Skin epidermis (tissue), 12 donors: ENCODE measurements around the gene TTC5.
"Not testable (repeated sequence)": the region's sequence is repeated elsewhere in the genome, so short reads cannot be mapped to it uniquely, and the experiment has no call there.

Experiments used
- H3K27ac ChIP-seq, 21 experiments: fragments of 200-600 bp; sonication (generic) in 11 of 21; one replicate each; pipeline ENCODE4 v1.5.0; 2020; ENCODE audit warnings: mild to moderate bottlenecking in 3 of 21, inconsistent platforms in 2 of 21, moderate library complexity in 2 of 21
- H3K4me3 ChIP-seq, 7 experiments: fragments of 200-600 bp; sonication (generic) in 2 of 7; one replicate each; pipeline ENCODE4 v1.5.0; 2020; ENCODE audit warnings: inconsistent platforms in 2 of 7, mild to moderate bottlenecking in 2 of 7, moderate library complexity in 1 of 7

The TTC5 gene, protein sequence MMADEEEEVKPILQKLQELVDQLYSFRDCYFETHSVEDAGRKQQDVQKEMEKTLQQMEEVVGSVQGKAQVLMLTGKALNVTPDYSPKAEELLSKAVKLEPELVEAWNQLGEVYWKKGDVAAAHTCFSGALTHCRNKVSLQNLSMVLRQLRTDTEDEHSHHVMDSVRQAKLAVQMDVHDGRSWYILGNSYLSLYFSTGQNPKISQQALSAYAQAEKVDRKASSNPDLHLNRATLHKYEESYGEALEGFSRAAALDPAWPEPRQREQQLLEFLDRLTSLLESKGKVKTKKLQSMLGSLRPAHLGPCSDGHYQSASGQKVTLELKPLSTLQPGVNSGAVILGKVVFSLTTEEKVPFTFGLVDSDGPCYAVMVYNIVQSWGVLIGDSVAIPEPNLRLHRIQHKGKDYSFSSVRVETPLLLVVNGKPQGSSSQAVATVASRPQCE

DNA sequence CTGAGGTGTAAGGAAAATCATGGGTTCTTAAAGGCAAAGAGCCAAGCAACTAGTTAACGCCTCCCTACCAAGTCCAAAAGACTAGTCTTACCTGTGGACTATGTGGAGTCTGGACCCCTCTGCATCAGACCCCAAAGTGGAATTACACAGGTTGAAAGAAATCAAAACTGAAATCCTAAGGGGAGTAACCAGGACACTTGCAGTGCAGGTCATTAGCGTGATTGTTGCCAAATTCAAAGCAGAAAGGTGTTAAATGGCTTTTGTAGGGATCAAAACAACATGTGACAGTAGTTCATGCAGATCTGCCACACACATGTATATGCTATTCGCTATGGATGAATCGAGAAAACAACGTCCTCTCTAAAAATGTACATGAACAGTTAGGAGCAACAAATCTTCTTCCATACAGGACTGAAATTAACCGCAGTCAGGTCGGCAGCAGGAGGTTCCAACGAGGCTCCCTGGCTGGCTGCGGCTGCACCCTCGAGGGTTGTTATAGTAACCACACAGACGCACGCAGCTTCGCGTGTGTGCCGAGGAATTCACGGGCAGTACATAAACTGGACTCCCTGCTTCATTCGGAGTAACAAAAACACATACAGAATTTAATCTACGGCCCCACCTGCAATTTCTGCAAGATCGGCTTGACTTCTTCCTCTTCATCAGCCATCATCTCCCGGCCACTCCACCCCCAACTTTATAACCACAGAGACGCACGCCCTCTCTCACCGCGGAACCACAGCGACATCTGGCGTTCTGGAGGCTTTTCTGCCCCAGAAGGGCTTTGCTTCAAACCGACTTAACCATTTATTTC lies at the start of gene TTC5:
TSS of gene TTC5 (minus strand) at position 687 of the 814 bp plus-strand sequence. CDS start at position 673, 14 bp downstream.
- Histone ChIP-seq H3K27ac (peak within 1 kb of the TSS in 19 of 21 experiments; percentile 2 to 84 (median 66)), H3K4me3 (peak within 1 kb of the TSS; percentile 44 to 83 (median 65))

DNA sequence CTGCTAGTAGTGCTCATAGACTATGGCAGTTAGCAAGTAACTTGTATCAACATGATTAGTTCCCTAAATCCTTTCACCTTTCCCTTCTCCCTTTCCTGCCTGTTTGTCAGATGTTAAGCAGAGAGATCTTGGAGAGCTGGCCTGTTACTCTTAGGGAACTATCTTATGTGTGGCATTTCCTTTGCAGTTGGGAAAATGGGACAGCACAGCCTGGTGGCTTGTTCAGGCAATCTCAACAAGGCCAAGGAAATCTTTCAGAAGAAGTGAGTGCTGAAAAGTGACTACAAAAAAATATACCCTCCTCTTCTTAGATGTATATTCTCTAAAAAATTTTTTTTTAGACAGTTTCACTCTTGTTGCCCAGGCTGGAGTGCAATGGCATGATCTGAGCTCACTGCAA lies 45.1 kb upstream of the TTC5 start:
- no peak overlapping the region for H3K27ac ChIP-seq
- H3K4me3 ChIP-seq, result no peak overlapping the region

DNA sequence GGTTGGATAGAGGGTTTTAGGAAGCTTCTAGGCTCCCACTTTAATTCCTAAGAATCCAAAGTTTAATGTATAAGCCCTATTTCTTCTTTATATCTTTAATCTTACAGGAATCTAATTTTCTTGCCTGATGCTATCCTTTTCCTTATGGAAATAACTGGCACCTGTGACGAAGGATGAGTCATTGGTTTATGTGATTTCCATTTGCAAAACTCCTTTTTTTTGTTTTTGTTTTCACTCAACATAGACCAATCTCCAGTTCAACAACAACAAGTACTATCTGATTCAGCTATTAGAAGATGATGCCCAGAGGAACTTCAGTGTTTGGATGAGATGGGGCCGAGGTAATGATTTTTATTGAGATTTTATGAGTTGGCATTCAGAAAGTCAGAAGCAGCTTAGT lies 44.5 kb upstream of the TTC5 start:
- Histone ChIP-seq H3K27ac (no peak overlapping the region), H3K4me3 (no peak overlapping the region)

DNA sequence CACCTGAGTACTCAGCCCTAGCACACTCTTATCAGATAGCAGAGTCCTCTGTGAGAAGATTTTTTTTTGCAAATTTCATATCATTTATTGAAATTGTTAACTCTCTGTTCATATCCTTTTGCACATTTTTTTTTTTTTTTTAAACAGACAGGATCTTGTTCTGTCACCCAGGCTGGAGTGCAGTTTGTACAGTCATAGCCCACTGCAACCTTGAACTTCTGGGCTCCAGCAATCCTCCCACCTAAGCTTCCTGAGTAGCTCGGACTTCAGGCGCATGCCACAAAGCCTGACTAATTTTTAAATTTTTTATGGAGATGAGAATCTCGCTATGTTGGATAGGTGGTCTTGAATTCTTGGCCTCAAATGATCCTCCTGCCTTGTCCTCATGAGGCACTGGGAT lies 42.0 kb upstream of the TTC5 start:
- Histone ChIP-seq H3K27ac (no peak overlapping the region), H3K4me3 (no peak overlapping the region)

DNA sequence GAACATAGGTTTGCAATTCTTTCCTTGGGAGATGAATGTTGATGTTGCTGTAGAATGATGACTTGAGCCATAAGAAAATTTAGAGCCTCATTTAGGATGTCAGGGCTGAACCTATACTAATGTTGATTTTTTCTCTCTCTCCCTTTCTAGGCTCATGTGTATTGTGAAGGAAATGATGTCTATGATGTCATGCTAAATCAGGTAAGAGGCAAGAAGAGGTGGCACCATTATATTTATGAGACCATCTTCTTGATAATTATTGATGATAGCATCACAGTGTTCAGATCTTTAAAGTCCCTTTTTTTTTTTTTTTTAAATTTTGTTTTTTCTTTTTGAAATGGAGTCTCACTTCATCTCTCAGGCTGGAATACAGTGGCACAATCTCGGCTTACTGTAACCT lies 41.0 kb upstream of the TTC5 start:
- Histone ChIP-seq H3K27ac (no peak overlapping the region), H3K4me3 (no peak overlapping the region)

DNA sequence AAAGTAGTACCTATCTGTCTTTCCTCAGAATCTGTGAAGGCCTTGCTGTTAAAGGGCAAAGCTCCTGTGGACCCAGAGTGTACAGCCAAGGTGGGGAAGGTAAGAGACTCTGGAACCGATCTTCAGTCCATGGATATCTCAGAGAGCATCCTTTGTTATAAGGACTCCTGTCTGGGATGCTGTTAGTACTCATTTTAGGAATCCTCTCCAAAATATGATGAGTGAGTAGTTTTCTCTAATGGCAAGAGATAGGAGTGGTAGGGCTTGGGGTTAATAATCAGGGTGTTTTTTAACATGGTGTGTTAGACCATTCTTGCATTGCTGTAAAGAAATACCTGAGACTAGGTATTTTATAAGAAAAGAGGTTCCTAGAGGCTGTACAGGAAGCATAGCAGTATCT lies 39.6 kb upstream of the TTC5 start:
- no peak overlapping the region for H3K27ac ChIP-seq
- no peak overlapping the region for H3K4me3 ChIP-seq

DNA sequence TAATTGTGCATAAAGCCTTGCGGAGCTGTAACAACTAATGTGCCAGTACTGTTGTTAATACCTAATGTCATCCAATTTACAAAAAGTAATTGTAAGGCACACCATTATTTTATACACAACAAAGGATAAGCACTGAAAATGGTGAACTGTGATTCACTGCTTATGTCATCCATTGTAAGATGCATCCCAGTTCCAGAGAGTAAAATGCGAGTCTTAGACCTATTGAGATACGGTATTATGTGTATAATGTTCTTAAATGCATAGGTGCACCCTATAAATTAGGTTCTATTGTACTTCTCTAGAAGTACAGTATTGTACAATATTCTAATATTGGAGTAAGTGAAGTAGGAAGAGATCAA lies 38.1 kb upstream of the TTC5 start:
- Histone ChIP-seq H3K27ac (peak overlapping the region; percentile 10 to 94 (median 86)), H3K4me3 (peak overlapping the region; percentile 50 to 76 (median 56))

DNA sequence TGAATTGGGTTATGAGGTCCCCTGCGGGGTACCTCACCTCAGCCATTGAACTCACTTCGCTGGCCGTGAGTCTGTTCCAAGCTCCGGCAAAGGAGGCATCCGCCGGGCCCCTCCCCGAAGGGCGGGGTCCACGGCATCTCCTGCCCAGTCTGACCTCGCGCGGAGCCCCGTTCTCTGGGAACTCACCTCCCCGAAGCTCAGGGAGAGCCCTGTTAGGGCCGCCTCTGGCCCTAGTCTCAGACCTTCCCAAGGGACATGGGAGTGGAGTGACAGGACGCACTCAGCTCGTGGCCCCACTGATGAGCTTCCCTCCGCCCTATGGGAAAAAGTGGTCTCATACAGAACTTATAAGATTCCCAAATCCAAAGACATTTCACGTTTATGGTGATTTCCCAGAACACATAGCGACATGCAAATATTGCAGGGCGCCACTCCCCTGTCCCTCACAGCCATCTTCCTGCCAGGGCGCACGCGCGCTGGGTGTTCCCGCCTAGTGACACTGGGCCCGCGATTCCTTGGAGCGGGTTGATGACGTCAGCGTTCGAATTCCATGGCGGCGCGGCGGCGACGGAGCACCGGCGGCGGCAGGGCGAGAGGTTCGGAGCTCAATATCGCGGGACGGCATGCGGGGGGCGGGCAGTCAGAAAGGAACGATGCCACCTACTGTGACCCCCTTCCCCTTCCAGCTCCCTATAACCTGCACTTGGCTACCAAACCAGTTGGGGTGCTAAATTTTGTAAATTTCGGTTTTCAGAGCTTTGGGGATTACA lies 37.5 kb upstream of the TTC5 start, which contains the start of gene PARP2:
TSS of gene PARP2 (plus strand) at position 544 of the 770 bp plus-strand sequence. CDS start at position 551, 7 bp downstream.
- Histone ChIP-seq H3K4me3 (peak within 1 kb of the TSS; percentile 50 to 76 (median 56)), H3K27ac (peak within 1 kb of the TSS; percentile 10 to 94 (median 86))

DNA sequence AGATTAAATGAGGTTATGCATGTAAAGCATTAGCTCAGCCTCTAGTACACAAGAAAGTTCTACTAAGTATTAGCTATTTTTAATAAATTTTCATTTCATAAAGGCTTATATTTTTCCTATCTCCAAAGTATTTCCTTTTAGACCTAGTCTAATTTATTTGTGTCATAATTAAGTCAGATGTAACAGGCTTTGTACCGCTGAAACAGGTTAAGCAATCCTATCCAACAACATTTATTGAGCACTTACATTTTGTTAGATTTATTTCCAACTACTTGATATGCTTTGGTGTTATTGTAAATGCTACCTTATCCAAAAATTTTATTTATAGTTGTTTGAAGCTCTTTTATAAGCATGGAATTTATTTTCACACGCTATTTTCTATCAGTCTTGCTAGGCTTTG lies 35.9 kb upstream of the TTC5 start:
- peak overlapping the region in 4 of 7 experiments; percentile 50 to 76 (median 62) for H3K4me3 ChIP-seq

DNA sequence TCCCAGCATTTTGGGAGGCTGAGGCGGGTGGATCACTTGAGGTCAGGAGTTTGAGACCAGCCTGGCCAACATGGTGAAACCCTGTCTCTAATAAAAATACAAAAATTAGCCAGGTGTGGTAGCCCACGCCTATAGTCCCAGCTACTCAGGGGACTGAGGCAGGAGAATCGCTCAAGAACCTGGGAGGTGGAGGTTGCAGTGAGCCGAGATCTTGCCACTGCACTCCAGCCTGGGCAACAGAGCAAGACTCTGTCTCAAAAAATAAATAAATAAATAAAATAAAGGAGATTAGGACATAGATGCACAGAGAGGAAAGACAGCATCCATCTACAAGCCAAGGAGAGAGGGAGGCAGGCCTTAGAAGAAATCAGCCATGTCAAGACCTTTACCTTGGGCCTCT lies 35.3 kb upstream of the TTC5 start:
- not testable (repeated sequence) for H3K4me3 ChIP-seq, H3K27ac ChIP-seq

More for the DNA sequence above, 35.9 kb upstream of the TTC5 start:
- H3K27ac ChIP-seq, result peak overlapping the region in 5 of 21 experiments; percentile 67 to 94 (median 86)

DNA sequence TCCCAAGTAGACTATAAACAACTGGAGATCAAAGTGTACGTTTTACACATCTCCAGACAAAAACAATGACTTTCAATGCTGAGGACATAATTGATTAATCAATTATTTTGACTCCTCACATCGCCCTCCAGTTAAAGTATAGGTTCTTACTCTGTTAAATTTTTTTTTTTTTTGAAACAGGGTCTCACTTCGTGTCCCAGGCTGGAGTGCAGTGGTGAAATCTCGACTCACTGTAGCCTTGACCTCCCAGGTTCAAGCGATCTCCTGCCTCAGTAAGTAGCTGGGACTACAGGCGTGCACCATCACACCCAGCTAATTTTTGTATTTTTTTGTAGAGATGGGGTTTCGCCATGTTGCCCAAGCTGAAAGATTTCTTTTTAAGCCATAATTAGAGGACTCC lies 28.3 kb upstream of the TTC5 start:
- no peak overlapping the region for H3K4me3 ChIP-seq
- no peak overlapping the region for H3K27ac ChIP-seq

DNA sequence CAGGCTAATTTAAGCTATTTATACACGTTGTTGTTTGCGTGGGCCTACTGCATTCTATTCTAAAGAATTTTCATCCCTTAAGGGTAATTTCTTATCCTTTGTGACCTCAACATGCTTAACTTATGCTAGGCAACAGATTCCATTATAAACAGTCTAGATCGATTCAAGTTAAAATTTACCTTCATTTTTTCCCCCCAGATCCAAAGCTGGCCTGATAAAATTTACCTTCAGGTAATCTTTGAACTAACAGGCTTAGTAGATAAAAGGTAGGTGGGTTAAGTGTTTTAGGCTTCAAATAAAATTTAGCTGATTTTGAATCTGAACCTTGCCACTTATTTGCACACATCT lies 27.7 kb upstream of the TTC5 start:
- H3K27ac ChIP-seq, result peak overlapping the region in 8 of 21 experiments; percentile 40 to 82 (median 72)
- peak overlapping the region; percentile 47 to 62 (median 55) for H3K4me3 ChIP-seq

DNA sequence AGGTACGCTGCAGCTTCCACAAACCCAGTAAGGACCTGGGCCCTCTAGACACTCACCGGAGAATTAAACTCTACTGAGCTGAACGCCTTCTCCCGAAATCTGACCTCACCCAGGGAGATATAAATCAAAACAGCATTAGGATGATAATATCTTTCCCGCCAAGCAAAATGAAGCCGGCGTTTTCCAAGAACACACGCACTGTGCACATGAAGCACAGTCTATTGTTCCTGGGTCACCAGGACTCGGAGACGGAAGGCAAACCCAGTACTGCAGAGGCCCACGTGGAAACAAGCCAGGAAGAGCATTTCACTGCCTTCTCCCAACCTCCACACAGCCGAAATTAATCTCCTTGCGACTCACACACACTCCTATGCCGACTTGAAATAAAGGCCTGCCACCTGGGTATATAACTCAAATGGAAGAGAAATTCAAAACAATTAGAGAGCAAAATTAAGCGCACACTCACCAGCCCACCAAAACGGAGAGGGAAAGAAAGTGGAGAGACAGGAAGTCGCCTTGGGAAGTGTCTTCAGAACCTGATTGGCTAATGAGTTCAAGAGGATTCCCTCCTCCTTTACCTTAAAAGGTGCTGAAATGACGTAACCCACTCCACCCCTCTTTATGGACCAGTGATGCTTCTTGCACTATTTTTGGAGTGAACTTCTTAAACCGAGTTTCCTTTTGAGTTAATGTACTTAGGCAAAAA lies 27.2 kb upstream of the TTC5 start, which contains the start of gene CCNB1IP1:
TSS of gene CCNB1IP1 (minus strand) at position 492 of the 706 bp plus-strand sequence. CDS start 16,756 bp downstream, outside the sequence.
- H3K27ac ChIP-seq, result peak within 1 kb of the TSS in 20 of 21 experiments; percentile 15 to 82 (median 65)
- peak within 1 kb of the TSS; percentile 47 to 62 (median 55) for H3K4me3 ChIP-seq

DNA sequence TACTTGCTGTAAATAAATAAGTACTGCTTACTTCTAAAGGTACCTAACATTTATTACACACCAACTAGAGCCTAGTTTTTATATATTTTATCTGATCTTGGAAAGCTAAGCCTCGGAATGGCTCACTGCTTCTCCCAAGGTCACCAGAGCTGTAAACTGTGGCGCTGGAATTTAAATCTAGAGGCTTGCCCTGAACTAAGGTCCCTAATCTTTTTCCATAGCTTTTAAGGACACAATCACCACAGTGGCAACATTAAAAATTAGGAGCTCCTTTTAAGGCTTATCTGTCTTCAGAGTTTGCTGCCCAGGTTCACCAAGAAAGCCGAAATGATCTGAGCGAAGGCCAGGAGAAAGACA lies 26.7 kb upstream of the TTC5 start:
- Histone ChIP-seq H3K27ac (peak overlapping the region in 20 of 21 experiments; percentile 15 to 82 (median 65)), H3K4me3 (peak overlapping the region; percentile 47 to 62 (median 55))

DNA sequence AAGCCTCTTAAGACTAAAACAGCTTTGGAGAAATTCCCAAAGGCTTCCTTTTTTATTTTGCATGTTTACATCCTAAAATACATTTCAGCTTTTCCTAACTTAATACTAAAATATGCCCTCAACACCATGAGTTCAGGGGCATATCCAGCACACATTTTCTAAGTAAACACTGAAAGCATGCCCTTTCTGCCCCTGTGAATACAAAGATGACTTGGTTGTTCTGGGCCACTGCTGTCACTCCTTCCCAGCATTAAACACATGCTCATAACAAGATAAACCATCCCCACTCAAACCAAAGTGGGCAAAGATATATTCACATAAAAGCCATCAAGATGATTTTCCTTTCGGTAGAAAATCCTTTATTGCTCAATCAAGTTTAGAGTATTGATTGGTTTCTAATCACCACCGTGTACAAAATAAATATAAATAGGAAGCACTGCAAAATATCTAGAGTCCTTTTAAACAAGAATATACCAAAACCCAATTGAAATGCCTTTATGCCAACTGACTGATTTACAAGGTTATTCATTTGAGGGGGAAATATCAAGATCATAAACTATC lies 25.4 kb upstream of the TTC5 start:
- Histone ChIP-seq H3K4me3 (no peak overlapping the region), H3K27ac (no peak overlapping the region)

DNA sequence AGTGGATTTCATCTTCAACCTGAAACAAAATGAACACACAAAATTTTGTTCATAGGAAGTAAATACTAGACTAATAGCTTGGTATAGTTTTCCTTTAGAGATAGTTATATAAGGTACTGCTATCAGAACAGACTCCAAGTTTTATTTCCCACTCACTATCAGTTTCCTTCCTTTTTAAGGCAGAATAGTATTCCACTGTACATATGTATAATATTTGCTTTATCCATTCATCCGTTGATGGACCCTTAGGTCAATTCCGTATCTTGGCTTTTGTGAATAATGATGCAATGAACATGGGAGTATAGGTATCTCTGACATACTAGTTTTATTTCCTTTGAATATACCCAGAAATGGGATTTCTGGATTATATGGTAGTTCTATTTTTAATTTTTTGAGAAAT lies 23.6 kb upstream of the TTC5 start:
- no peak overlapping the region for H3K4me3 ChIP-seq
- no peak overlapping the region for H3K27ac ChIP-seq

DNA sequence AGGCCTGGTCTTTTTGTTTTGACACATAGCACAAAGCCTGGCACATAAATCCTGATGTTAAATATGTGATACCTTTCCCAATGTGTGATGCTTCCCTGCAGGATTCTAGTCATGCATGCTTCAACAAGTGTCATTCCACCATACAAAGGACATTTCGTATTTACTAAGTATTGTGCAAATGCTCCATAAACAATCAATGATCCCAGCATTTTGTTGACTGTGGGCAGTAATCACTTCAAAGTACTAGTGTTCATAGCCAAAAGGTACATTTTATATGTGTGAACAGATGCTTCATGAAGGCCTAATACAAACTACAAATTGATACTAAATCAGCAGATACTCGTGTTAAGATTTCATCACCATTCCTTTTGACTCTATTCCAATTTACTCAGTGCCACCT lies 23.0 kb upstream of the TTC5 start:
- H3K4me3 ChIP-seq, result no peak overlapping the region
- H3K27ac ChIP-seq, result no peak overlapping the region

DNA sequence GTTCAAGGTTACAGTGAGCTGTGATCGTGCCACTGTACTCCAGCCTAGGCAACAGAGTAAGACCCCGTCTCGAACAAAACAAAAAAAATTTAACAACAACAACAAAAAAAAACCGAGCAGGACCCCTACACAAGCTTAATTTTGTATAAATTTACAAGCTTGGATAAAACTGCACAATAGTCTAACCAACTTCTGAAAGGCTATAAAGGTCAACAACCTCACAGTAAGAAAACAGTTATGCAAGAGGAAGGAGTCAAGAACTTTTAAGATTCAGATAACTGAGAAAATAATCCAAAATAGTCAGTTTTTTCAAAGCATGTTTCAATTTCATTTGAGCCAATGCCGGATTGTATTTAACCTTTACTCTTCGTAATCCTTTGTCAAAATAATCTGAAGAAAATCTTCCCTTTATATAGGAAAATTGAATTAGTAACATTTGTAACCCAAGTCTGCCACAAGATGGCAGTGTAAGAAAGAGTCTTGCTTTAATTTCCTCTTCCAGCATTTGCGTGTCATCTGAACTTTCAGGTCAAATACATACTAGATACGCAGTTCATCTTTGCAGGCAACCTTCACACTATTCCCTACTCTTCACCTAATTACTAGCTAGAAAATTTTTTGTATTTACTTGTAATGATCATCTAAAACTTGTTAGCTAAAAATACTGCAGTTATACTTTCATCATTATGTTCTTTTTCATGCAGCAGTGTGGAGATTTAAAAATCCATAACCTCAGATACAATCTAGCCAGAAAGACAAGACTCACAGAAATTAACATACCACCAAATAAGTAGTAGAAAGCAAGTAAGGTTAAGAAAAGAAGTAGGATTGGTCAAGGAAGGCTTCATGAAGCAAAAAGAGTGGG lies 21.5 kb upstream of the TTC5 start:
- no peak overlapping the region for H3K4me3 ChIP-seq
- H3K27ac ChIP-seq, result peak overlapping the region in 2 of 21 experiments; percentile 3 to 4
